NCI-H2081 treated with DMSO at 0.1 percent for 48 hours (cell line): ENCODE measurements around the gene CRYL1.
"Not testable (repeated sequence)": the region's sequence is repeated elsewhere in the genome, so short reads cannot be mapped to it uniquely, and the experiment has no call there.

Experiments used
- DNase-seq: peaks from one replicate; lab custom pipeline; 2025; lab: John Stamatoyannopoulos, UW

Gene CRYL1

DNA sequence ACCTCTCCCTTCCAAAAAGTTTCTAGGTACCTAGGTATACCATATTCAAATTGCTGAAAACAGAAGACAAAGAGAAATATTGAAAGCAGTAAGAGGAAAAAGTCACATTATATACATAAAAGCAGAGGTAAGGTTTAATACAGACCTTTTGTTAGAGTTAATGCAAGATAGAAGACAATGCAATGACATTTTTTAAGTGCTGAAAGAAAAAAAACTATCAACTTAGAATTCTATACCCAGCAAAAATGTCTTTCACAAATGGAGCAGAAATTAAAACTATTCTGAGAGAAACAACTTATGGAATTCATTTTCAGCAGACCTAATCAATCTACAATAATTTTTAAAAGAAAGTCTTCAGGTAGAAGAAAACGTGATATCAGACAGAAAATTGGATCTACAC is 77.2 kb downstream of the CRYL1 start:
- no peak for DNase-seq

DNA sequence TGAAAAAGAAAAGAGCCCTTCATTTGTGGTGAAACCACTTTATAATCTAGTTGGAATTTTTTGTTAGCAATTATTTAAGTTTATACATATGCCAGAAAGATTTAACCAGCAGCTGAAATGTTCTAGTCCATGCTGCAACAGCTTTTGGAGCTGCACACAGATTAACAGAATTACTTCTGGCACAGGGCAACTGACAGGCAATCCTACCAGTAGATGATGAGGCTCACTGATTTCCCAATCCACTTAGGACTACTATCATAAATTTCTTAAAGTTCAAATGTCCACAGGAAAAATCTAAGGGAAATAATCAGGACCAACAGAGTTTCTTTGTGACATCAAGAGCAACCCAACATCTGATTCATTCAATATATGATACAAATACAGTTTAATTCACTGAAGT is 78.8 kb downstream of the CRYL1 start:
- no peak for DNase-seq

DNA sequence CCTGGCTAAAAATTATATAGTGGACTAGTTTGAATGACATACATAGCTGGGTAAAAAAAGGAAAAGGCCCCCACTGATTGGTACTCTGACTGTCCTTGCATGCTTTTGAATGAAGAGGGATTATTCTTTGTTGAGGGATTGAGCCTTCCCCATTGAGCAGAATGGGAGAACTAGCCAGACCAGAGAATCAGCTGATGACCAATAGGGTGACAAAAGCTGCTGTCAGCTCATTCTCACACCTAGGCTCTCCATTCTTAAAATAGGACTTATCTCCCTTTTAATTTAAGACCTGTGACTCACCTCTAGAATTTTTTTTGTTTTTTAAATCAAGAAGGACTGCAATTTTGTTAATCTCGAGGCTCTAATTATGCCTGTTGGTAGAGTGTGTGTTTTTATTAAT is 79.3 kb downstream of the CRYL1 start:
- no peak for DNase-seq

DNA sequence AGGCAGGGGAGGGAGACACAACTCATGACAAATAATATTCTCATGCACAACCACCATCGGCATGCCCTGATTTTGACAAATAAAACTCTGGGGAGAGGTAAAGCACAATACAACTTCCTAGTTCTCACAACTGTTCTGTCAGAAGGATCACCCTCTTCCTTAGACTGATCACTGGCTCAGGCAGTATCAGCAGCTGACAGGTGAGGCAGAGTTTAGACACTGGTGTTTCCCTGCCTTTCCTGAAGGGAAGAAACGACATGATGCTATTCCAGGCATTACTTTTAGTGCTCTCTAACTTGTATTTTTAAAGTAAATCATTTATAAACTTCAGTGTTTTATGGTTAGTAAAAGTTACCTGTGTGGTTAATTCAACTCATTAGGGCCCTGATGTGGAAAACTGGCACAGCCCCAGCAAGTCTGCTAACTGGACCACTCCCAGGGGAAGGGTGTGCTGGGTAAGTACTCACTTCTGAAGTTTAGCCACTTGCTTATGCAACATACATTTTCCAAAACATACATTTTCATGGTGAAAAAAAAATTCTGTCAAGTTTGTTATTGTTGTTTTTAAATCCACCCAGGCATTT is 82.8 kb downstream of the CRYL1 start:
- DNase-seq = no peak

DNA sequence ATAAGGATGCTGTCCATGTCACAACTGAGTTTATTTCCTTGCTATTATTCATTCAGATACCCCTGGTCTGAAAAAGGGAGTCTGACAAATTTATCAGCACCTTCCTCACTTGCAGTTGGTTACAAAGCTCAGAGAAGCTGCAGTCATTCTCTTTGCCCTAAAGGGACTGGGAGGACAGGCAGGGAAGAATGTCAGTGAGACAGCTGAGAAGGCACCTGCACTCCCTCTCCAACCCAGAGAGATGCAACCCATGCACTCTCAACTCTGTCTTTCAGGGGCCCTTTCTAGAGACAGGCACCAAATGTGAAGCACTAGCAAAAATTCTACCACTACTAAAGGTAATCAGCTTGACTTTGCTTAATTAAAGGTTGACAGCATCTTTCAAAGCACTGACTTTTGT is 83.3 kb downstream of the CRYL1 start:
- DNase-seq = no peak

DNA sequence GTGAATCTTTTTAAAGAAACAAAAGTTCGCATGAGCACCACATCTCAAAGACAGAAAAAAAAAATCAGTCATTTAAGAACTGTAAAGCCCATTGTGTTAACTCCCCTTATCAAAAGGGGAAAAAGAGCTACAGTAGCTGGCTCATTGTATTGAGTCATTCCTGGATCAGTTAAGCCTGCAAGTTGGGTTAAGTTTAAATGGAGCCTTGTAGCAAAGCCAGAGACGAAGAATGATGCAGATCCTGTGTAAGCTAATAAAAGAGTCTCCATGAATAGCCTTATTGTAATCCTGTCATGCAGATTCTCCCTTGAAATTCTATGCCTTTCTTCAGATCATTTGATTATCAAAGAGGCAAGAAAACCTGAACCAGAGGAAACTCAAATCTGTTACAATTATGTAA is 83.8 kb downstream of the CRYL1 start:
- no peak for DNase-seq

DNA sequence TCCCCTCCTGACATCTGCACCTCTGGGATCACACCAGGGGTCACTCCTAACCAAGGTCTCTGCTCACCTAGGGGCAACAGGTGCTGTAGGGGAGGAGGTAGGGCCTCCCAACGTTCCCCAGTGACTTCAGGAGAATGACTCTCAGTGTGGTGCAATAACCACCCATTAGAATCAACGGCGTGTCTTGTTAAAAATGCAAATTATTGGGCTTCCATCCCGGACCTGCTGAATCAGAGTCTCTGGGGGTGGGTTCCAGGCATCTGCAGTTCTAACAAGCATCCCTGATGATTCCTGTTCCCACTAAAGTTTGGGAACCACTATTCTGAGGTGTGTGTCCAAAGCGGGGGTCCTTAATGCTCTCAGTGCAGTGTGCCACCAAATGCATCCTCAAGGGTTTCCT is 84.6 kb downstream of the CRYL1 start:
- DNase-seq = no peak

DNA sequence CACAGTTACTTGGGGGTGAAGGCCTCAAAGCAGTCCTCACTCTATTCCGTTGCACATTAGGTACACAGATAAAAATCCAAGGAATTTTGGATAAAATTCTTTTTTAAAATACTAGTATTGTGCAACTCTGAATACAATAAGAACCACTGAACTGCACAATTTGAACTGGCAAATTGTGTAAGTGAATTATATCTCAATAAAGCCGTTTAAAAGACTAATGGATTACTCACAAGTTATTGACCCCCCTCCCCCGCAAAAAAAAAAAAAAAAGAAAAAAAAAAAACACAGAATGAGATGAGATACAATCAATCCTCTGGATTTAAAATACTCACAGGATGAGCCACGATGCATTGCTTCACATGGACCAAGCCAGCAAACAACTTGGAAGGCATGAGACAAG is 86.4 kb downstream of the CRYL1 start:
- DNase-seq = no peak

DNA sequence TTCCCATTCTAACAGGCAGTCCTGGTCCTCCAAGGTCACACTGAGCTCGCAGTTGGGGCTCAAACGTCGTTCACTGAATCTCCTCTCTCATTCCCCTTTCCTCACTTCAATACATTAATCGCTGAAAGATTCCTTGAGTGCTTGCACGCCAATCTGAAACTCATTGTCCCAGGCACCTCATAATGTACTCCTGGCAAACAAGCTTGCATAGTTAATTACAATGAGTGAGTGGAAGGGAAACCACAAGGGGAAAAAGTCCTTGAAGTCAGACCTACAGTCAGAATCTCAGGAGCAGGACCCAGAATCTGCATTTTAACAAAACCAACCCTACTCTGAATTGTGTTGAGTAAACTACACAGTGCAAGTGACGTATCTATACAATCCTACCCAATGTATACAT is 86.9 kb downstream of the CRYL1 start:
- DNase-seq = no peak

DNA sequence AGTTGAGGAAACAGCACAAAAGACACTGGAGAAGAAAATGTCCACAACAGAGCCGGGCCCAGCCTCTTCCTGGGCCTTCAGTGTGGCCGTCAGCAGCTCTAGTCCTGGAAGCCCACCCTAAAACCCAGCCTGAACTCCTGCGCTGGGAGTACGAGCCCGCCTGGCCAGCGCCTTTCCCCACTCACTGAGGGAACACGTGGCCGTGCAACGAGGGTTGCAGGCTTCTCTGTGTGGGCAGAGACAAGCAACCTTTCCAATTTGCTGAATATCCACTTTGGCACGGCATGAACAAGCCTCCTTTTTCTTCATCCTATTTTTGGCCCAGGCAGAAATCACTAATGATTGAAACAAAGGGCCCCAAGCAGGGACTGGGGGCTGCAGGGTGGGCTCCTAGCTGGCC is 89.2 kb downstream of the CRYL1 start:
- no peak for DNase-seq

DNA sequence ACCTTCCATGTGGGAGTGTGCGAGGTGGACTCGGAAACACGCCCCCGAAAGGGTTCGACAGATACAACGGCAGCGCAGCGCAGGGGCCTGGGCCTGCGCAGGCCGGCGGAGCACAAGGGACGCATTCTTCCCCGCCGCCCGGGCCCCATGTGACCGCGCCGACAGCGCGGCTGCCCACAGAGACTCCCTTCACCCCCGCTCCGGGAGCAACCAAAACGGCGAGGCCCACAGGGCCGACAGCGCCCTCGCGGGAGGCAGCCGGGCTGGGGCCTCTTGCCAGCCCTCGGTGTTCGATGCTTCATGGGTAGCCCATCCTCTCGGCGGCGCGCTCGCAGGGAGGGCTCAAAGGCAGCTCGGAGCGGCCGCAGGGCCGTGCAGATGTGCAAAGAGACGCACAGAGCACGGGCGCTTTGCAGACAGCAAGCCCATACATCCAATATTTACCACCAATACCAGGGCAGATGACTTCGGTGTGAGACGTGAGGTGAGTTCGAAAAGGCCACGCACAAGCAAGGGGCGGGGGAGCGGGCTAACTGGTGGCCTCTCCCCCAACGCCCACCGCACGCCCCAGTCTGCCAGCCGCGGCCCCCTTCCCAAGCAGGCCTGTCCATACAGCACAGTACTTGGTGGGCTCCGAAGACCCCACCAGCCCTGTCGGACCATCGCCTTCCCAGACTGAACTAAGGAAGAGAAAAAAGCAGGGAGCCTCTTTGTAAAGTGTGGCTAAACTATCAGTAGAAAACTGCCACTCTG is 89.9 kb downstream of the CRYL1 start:
- no peak for DNase-seq

DNA sequence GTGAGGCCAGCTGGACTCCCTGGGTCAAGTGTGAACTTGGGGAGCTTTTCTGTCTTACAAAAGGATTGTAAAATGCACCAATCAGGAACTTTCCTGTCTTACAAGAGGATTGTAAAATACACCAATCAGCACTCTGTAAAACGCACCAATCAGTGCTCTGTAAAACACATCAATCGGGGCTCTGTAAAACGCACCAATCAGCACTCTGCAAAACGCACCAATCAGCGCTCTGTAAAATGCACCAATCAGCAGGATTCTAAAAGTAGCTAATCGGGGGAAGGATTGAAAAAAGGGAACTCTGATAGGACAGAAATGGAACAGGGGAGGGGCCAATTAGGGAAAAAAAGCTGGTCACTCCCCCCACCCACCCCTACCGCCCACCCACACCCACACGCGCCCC is 91.4 kb downstream of the CRYL1 start:
- not testable (repeated sequence) for DNase-seq

DNA sequence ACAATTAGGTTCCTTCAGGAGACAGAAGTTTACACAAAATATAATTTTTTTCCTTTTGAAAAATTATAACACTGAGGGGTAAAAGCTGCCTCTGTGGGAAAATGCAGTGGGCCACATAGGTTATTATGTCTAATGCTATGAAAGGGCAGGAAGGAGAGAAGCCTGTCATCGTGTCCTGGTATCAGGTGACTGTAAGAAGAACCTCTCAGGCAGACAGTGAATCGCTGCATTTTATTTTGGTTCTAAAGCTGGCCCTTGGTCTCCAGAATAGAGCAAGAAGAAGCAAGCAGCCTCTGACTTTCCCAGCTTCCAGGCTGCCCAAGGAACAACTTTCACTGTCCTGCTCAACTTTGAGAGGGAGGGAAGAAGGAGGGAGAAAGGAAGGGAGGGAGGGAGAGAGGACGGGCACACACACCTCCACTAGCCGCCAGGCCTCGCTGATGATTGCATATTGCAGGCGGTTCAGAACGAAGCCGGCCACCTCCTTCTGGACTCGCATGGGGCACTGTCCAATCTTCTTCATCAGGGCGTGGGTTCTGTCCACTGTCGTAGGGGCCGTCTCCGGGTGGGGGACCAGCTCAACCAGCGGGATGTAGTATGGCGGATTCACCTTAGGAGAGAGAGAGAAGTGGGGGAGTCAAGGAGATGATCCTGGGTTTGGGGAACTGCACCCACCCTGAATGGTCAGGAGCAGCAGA is 93.8 kb downstream of the CRYL1 start:
- no peak for DNase-seq

DNA sequence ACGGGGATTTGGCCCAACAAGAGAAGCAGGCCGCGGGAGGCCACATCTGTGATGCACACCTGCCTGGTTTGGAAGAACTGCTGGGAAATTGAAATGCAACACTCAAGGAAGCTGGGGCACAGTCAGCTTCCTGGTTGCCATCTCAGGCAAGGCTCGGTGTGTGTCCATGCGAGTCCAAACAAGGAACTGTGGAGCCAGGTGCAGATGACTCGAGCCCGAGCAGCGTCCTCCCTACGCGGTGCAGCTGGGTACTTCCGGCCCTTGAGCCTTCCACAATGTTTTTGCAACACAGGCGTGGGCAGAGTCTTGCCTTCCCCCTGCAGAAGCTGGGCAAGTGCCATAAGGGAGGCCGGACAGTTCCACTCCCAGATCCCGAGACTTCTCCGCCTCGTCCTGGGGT is 94.6 kb downstream of the CRYL1 start:
- no peak for DNase-seq

DNA sequence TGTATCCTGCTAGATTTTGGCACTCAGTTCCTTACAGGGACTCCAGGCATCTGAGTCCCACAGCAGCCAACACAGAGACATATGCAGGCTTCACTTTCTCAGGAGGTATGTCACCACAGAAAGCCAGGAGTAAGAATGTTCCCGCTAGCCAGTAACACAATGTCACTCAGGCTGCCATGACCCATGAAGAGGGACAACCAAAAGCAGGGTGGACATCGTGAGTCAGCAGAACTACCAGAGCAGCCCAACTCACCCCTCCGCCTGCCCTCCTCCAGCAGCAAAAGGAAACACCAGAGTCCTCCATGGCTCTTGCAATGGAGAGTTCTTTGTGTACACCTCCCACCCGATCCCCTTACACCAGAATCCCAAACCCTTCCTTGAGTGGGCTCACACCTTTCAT is 95.4 kb downstream of the CRYL1 start:
- DNase-seq = no peak

DNA sequence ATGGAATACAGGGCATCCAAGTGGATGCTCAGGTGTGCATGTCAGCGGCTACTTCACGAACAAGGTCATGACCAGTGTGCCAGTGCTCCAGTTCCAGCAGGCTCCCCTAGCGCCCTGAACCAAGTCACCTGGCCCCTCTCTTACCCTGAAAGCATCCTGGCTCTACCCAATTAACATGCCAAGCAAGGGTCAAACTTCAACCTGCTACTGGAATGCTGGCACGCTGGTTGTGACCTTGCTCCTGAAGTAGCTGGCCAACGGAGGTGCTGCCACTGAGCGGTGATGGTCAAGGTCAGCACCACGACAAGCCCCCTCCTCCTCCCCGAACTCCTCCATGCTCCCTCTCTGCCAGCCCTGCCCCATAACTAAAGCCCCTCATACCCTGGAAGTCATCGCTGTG is 96.0 kb downstream of the CRYL1 start:
- DNase-seq = no peak

DNA sequence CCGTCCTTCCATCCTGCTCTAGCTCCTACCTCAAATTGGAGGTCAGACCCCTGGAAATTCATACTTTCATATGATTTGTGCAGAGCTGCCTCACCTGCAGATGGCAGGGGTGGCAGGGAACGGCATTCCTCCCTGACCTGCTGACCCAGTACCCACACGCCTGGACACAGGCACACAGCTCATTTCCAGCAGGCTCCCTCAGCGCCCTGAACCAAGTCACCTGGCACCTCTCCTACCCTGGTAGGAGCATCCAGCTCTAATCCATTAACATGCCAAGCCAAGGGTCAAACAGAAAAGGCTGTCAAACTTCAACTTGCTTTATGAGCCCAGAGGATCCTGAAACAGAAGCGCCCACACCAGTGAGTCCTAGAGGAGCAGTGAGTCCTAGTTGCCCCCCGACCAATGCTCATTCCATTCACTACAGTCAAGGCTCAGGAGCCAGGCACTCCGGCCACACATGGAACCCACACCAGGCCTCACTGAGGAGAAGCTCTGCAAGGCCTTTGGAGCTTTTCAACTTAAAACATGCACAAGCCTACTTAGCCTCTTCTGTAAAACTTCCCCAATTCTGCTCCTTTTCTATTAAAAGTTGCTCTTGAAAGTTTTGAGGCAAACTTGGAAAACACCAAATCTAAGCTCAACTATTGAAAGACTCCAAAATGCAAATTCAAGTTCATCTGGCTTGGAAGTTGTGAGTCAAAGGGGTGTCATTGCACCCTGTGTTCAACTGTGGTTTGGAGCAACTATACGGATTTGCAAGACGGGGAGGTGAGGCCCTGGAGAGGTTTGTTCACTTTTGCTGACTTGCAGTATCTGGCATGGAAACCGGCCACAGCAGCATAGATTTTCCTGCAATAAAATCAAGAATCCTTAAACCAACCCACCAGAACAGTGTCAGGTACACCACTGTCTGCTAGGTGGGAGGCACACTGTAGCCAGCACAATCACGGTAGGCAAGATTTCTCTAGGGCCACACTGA is 96.7 kb downstream of the CRYL1 start:
- no peak for DNase-seq

DNA sequence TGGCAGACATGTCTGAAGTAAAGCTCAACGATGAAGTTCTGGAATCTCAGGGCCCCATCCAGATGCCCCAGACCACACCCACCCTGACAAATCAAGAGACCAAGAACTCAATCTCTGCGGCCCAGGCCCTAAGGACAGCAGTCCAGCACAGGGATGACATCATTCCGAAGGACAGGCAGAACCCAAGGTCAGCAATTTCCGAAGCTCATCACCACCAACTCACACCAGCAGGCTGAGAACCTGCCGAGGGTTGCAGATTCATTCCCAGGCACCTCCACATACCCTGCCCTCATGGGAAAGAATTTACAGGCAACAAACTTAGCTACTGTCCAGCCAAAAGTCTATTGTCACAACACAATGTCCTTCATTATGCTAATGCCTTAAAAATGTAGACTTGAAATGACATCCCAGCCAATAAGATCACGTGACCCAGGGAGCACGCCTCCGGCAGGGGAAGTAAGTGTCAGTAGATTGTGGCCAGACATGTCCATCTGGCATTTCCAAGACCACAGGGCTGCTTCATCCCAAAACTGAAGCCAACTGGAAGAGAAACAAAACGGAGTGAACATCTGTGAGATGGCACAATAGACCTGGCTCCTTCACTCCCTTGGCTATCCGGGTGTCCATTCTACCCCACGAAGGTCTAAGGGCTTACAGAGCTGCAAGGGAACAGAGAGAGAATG is 98.8 kb downstream of the CRYL1 start:
- no peak for DNase-seq

DNA sequence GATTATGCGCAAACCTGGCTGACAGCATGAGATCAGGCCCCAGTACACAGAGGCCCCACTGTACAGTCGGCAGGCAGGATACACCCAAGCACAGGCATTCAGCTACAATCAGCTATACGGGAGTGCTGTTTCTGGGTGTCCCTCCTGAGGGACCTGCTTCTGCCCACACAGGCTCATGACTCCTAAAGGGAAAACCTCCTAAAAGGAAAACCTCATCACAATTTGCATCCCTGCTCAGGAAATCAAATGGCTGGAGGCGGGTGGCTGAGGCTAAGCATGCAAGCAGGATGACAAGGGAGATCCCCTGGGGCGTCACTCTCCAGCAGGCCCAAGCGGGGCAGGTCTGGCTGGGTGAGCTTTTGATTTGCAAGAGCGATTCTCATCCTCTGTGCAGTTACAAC is 99.8 kb downstream of the CRYL1 start:
- DNase-seq = no peak

DNA sequence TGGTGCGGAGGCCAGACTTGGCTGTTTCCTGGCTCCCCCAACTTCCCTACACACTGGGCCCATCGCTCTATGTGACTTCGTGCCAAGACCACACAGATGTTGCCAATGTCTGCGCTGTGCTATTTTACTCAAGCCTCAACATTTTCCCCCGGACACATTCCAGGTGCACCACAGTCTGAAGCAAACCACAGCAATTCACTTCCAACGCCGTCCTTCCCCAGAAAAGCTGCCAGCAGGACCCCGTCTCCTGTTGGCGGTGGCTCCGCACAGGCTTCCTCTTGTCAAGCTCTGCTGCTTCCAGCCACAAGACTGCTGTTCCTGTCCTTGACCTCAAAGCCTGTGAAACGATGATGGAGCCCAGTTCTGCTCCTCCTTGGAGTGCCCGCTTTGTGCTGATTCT is 100.7 kb downstream of the CRYL1 start:
- DNase-seq = no peak

DNA sequence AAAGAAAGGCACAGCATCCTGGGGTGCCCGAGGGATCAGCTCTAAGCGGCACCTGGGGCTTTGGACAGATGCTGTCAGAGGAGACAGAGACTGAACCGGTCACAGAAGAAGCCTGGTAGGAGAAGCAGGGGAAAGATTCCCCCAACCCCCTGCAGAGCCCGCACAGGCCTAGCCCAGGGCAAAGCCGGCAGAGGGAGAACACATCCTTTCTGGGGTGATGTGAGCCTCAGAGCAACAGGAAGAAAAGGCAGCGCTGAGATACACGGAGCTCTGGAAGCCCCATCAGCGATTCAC is 101.2 kb downstream of the CRYL1 start:
- no peak for DNase-seq

DNA sequence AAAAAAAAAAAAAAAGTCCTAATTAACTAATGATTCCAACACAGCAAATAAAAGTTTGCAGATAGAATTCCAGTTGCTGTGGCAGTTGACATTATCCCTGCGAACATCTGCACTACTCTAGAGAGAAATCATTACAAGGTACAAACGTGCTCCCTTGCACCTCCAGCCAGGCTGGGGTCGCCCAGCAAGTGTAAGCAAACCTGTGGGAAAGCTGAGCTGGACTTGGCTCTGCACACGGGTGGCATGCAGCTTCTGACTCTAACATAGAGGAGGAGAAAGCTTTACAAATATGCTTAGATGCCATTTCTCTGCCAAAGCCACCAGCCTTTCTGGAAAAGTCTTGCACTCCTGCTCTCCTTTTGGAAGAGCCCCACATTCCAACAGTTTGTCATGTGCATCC is 103.3 kb downstream of the CRYL1 start:
- no peak for DNase-seq
